ENCODE measurements around the gene ATP2B2.
"Not testable (repeated sequence)": the region's sequence is repeated elsewhere in the genome, so short reads cannot be mapped to it uniquely, and the experiment has no call there.

- TF ChIP-seq, protein P1, sequence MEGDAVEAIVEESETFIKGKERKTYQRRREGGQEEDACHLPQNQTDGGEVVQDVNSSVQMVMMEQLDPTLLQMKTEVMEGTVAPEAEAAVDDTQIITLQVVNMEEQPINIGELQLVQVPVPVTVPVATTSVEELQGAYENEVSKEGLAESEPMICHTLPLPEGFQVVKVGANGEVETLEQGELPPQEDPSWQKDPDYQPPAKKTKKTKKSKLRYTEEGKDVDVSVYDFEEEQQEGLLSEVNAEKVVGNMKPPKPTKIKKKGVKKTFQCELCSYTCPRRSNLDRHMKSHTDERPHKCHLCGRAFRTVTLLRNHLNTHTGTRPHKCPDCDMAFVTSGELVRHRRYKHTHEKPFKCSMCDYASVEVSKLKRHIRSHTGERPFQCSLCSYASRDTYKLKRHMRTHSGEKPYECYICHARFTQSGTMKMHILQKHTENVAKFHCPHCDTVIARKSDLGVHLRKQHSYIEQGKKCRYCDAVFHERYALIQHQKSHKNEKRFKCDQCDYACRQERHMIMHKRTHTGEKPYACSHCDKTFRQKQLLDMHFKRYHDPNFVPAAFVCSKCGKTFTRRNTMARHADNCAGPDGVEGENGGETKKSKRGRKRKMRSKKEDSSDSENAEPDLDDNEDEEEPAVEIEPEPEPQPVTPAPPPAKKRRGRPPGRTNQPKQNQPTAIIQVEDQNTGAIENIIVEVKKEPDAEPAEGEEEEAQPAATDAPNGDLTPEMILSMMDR (IDR thresholded peaks at IDR 0.05; ENCODE audit: low read depth, low read length), result not testable (repeated sequence)
- not testable (repeated sequence) for TF ChIP-seq EZH2phosphoT487 (IDR thresholded peaks at IDR 0.05; ENCODE audit: low read depth)
These were observed 35.0 kb upstream of the ATP2B2 start for GRCh38 chr3:10540347-10540746.
